ENCODE data around the gene SLC16A7. TPM values are rescaled to one million over a fixed set of nuclear protein-coding genes. Genes with fewer than 3 reads are reported as not detected.

The SLC16A7 gene
- total and polyA plus RNA-seq, 2 of the 8 experiments (the other 6 are each of a cell fraction or from before 2014, with no cell fraction given) = 0.74 to 4.3 TPM

DNA sequence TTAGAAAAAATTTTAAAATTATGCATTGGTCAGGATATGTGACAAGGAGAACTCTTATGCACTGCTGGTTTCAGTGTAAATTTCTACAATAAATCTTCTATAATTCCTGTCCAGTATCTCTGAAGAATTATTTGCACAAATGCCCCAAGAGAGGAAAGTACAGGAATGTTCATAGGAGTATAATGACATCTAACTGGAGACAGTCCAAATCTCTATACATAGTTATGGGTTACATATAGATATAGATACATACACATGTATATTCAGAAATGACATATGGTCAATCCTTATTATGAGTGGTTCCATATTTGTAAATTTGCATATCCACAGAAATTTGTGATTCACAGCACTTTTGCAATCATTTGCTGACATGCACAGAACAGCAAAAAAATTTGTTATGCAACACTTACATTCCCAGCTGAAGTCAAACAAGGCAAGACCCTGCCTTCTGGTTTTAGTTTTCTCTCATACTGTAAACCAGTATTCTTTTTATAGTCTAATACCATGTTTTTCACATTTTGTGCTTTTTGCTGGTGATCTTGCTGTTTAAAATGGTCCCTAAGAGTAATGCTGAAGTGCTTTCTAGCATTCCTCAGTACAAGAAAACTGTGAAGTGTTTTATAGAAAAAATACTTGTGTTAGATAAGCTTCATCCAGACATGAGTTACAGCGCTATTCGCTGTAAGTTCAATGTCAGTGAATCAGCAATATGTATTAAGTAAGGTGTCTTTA lies 103.8 kb downstream of the SLC16A7 start:
- Histone ChIP-seq H4K91ac (replicated peaks; ENCODE audit: insufficient read length, low read length) (no peak overlapping the region), H4K8ac (ENCODE audit: extremely low read depth, insufficient read depth, low read length) (no peak overlapping the region), H4K20me1 (replicated peaks in 1 of 2; ENCODE audit: control insufficient read depth in 1 of 2, insufficient read depth in 2 of 2, low read length in 2 of 2) (peaks cover 0 to 2% of the 10 kb centered on the region in 2 experiments), H2BK5ac (ENCODE audit: low read depth, low read length) (no peak overlapping the region), H2BK15ac (ENCODE audit: low read length) (no peak overlapping the region), H3K56ac (replicated peaks; ENCODE audit: insufficient read length, low read depth, low read length) (no peak overlapping the region), H2AFZ (ENCODE audit: low read length) (no peak overlapping the region), H3K79me1 (ENCODE audit: low read depth, low read length) (no peaks in the 10 kb centered on the region), H3K4me3 (ENCODE audit: extremely low read depth in 1 of 4, insufficient read depth in 2 of 4, low read depth in 3 of 4, low read length in 4 of 4) (no peak overlapping the region), H3K27me3 (replicated peaks in 1 of 4; ENCODE audit: control insufficient read depth in 3 of 4, extremely low read depth in 1 of 4, insufficient read depth in 3 of 4, low read length in 3 of 4) (no peaks in the 10 kb centered on the region), H3K23ac (ENCODE audit: insufficient read length) (no peak overlapping the region), H4K5ac (ENCODE audit: insufficient read length, low read depth, low read length) (no peak overlapping the region), H2BK20ac (ENCODE audit: low read length) (no peak overlapping the region), H3K4me2 (ENCODE audit: insufficient read depth in 1 of 2, low read depth in 2 of 2, low read length in 2 of 2) (no peak overlapping the region), H3K9me3 (ENCODE audit: insufficient read depth in 2 of 2, low read depth in 1 of 2, low read length in 1 of 2) (no peaks in the 10 kb centered on the region), H3K79me2 (ENCODE audit: control insufficient read depth in 1 of 2, insufficient read depth in 2 of 2, low read length in 2 of 2) (no peaks in the 10 kb centered on the region), H3K23me2 (ENCODE audit: low read depth, low read length) (no peaks in the 10 kb centered on the region), H3K27ac (ENCODE audit: low read depth, low read length) (no peak overlapping the region), H2AK5ac (ENCODE audit: low read depth, low read length) (no peak overlapping the region), H3K36me3 (ENCODE audit: control insufficient read depth in 2 of 4, insufficient read depth in 4 of 4, low read length in 3 of 4) (no peaks in the 10 kb centered on the region), H2BK12ac (ENCODE audit: low read depth, low read length) (no peak overlapping the region), H3K14ac (ENCODE audit: insufficient read length) (no peak overlapping the region), H3K4me1 (replicated peaks in 1 of 4; ENCODE audit: control insufficient read depth in 3 of 4, insufficient read depth in 4 of 4, low read length in 3 of 4) (no peaks in the 10 kb centered on the region), H3K9ac (replicated peaks in 1 of 4; ENCODE audit: extremely low read depth in 1 of 4, low read depth in 3 of 4, low read length in 3 of 4) (no peak overlapping the region), H3K4ac (replicated peaks; ENCODE audit: insufficient read length, low read depth, low read length) (no peak overlapping the region), H2BK120ac (replicated peaks; ENCODE audit: low read depth, low read length) (no peak overlapping the region), H3K18ac (ENCODE audit: extremely low read depth, low read length) (no peak overlapping the region)
- DNase-seq (ENCODE audit: low read depth in 1 of 2, low spot score in 2 of 2) (no peak), FAIRE-seq (no peak)
- CTCF ChIA-PET (ENCODE audit: partially characterized antibody) = no interaction called here
- POLR2A ChIA-PET (ENCODE audit: partially characterized antibody) = interaction anchor here (1.0 kb wide), 1 partner anchor 102 kb away, joined by 3 read pairs; no protein-coding TSS in a partner anchor
- WGBS, 2 experiments (ENCODE audit: extremely low coverage in 1 of 2, insufficient coverage in 1 of 2, insufficient read length in 1 of 2, insufficient replicate concordance in 2 of 2, low coverage in 1 of 2, low lambda C conversion rate in 2 of 2, missing lambda C conversion rate in 1 of 2) = 97% methylated on average over 2 of the region's 2 CpGs; no CpG with 5 or more reads in 1 of the 2 experiments
- no peak for TF ChIP-seq SIN3A (conservative IDR thresholded peaks at IDR 0.05 in 1 of 2, IDR thresholded peaks at IDR 0.05 in 1 of 2; ENCODE audit: low read depth in 1 of 2, low read length in 2 of 2)

All from H1 (cell line).